Measurements from ENCODE around the gene EFCAB6.

DNA sequence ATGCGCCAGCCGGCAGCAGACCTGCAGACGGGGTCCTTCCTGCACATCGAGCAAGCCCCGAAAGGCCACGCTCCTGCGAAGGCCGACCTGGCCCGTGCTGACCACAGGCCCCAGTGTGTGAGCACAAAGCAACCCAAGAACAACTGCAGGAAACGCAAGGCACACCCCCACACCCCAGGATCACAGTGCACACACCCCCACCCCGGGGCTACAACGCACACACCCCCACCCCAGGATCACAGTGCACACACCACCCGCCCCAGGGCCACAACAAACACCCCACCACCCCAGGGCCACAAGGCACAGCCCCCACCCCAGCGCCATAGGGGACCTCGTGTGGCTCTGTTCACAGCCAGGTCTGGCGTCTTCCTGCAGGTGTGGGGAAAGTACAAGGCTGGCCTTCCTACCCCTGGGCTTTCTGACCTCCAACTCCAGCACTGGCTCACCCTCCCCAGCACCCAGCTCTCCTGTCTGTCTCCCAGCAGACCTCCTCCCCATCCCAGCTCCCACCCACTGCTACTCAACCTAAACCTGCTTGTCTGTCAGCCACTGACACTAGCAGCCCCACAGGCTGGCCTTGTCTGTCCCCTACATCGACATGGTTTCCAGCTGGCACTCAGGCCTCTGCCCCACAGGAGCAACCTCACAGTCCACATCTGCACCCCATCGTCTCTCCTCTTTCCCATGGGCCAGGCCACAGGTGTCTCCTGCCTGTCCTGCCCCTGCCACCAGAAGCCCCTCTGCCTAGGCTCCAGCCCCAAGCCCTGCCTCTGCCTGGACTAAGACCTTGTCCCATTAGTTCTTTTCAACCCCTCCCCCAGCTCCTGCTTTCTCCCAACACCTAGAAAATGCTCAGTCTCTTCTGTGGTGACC is 20.5 kb upstream of the EFCAB6 start:
- TF ChIP-seq, protein P1, sequence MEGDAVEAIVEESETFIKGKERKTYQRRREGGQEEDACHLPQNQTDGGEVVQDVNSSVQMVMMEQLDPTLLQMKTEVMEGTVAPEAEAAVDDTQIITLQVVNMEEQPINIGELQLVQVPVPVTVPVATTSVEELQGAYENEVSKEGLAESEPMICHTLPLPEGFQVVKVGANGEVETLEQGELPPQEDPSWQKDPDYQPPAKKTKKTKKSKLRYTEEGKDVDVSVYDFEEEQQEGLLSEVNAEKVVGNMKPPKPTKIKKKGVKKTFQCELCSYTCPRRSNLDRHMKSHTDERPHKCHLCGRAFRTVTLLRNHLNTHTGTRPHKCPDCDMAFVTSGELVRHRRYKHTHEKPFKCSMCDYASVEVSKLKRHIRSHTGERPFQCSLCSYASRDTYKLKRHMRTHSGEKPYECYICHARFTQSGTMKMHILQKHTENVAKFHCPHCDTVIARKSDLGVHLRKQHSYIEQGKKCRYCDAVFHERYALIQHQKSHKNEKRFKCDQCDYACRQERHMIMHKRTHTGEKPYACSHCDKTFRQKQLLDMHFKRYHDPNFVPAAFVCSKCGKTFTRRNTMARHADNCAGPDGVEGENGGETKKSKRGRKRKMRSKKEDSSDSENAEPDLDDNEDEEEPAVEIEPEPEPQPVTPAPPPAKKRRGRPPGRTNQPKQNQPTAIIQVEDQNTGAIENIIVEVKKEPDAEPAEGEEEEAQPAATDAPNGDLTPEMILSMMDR (IDR thresholded peaks at IDR 0.05; ENCODE audit: borderline replicate concordance, extremely low read depth, low read length, poor library complexity, severe bottlenecking): no peak
- TF ChIP-seq EZH2 (IDR thresholded peaks at IDR 0.05; ENCODE audit: borderline replicate concordance, low read depth, low read length, severe bottlenecking): no peak
